LNCAP (cell line): ENCODE results near the gene EHMT1.
A peak's percentile ranks its signal among the peaks of the same experiment; 100 is the strongest.

ENCODE experiments used
- TF ChIP-seq, protein P1 (sequence below): fragments of 450-650 bp; IDR thresholded peaks from 2 replicates; pipeline ENCODE4 v1.5.1; 2017; ENCODE audit warnings: mild to moderate bottlenecking

EHMT1 gene

DNA sequence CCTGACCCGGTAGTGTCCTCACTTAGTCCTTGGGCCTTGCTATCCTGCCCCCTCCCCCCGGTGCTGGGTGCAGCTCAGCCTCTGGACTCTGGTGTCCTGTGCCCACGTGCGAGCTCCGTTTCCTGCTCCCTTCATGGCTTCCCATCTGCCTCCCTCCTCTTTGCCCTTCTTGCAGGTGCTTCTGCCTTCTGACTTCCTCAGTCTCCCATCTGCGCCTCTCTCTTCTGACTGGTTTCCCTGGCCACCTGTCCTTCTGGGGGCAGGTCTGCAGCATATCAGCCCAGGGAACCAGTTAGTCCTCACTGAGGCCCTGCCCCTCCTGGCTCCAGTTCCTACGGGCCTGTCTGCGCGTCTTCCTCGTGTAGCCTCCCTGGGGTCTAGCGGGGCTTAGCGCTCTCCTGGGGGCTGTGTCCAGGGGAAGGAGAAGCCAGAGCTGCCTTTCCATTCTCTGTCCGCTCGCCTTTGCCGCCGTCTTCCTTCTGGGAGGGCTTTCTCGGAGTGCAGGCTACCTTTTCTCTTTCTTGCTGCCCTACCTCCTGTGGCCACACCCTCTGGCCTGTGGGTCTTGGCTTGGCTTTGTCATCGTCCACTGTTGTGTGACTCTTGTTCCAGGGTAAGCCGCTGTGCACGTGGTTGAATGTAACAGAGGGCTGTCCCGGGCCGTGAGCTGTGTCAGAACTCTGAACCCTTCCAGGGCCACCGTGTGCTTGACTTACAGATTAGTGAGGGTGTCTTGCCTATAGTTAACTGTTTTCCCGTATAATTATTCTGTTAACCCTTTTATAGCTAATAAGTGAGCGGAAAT lies 51.8 kb downstream of the EHMT1 start:
- TF ChIP-seq, protein P1, sequence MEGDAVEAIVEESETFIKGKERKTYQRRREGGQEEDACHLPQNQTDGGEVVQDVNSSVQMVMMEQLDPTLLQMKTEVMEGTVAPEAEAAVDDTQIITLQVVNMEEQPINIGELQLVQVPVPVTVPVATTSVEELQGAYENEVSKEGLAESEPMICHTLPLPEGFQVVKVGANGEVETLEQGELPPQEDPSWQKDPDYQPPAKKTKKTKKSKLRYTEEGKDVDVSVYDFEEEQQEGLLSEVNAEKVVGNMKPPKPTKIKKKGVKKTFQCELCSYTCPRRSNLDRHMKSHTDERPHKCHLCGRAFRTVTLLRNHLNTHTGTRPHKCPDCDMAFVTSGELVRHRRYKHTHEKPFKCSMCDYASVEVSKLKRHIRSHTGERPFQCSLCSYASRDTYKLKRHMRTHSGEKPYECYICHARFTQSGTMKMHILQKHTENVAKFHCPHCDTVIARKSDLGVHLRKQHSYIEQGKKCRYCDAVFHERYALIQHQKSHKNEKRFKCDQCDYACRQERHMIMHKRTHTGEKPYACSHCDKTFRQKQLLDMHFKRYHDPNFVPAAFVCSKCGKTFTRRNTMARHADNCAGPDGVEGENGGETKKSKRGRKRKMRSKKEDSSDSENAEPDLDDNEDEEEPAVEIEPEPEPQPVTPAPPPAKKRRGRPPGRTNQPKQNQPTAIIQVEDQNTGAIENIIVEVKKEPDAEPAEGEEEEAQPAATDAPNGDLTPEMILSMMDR, result no peak

DNA sequence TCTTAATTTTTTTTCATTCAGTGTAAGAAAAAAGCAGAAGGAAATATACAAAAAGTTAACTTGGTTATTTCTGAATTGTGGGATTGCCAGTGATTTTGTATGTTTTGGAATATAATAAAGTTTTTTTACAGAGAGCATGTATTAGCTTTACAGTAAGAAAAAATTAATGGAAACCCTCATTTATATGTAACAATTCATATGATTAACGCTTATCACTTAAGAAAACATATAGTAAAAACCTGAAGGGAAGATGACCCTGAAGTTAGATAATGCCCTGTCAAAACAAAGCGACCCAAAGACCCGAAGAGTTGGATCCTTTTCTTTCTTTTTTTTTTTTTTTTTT lies 52.4 kb downstream of the EHMT1 start:
- TF ChIP-seq, protein P1, result no peak

DNA sequence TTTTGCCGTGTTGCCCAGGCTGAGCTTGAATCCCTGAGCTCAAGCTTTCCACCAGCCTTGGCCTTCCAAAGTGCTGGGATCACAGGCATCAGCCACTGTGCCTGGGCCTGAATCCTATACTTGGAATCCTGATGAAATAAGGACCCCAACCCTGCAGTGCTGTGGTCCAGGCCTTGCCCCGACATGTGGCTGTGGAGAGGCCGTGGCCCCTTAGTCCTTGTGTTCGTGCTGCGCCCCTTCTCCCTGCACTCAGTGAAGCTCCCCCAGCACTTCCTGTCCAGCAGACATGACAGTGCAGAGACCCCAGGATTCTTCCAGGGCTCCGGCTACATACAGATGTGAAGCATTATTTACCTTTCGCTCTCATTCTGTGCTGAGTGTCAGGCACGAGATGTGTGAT lies 52.9 kb downstream of the EHMT1 start:
- TF ChIP-seq, protein P1, result no peak

DNA sequence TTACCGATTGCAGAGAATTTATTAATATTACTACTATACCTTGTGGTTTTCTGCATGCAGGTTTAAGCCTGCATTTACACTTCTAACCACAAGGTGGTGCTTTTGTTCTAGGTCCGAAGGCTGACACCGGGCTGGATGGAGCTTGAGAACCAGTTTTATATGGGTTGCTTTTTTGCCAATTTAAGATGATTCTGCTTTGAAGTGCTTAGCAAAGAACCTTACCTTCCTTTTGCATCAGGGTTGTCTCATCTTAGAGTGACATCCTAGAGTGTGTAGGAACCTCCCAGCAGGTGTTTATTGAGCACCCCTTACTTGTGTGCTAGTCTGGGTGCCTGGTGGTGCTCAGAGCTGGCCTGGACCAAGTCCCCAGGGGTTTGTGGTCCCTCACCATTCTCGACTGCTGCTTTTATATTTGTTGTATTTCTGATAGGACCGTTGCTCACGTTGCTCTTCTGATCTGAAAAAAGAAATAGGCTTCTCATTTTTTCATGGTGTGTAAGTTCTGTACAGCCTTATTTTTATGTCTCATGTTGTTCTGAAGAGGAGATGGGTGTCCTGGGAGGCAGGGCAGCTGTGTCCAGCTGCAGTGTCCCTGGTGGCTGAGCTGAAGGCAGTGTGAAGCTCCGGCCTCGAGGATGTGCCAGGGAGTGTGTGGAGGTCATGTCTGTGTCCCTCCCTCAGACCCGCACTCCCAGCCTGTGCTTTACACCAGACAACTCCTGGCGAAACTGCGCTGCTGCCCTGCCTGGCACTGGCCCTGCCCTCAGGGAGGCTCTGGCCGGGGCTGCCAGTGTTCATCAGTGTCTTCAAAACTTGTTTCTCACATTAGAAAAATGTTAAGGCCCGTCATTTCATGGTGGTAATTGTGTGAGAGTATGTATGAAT lies 54.3 kb downstream of the EHMT1 start:
- TF ChIP-seq, protein P1, result peak; percentile 91

DNA sequence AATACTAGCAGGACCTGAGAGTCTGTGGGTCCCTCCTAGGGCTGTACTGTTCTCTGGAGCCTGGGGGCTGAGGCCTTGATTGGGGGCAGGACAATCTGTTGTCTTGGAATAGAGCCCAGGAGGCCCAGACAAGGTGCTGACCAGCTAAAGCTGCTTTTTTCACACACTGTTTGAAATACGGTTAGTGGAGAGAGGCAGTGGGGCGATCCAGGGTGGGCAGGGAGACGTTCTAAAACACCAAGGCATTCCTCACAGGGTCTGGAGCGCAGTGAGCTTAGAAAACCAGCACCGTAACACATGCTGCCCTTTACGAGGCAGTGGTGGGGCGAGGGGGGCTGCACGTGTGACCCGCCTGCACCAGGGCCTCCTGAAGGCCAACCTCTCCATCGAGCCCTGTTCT lies 55.1 kb downstream of the EHMT1 start:
- TF ChIP-seq, protein P1, result no peak

DNA sequence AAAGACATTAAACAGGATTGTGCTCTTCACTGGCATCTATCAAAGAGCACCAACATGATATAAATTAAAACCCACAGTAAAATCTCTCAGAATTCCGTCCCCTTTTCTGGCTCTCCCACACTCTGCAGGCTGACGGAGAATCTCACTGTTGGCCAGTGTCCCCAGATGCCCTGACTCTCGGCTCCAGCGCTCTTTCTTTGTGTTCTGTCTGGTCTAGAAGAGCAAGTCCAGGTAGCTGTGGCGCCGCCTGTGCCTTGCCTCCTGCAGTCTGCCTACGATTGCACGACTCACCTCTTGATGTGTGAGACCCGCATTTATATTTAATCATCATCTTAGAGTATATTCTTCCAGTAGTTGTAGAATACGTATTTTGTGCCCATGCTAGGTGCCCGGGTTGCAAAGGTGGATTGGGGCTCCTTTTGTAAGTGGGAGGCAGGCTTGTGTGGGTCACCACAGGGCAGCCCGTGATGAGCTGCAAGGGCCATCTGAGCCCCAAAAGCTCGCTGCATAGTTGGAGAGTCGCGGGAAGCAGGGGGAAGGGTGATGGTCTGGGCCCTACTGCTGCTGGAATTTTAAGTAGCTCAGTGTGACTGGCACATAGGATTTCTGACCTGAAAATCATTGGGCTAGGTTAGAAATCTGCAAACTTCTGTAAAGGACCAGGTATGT lies 55.6 kb downstream of the EHMT1 start:
- TF ChIP-seq, protein P1, result no peak

DNA sequence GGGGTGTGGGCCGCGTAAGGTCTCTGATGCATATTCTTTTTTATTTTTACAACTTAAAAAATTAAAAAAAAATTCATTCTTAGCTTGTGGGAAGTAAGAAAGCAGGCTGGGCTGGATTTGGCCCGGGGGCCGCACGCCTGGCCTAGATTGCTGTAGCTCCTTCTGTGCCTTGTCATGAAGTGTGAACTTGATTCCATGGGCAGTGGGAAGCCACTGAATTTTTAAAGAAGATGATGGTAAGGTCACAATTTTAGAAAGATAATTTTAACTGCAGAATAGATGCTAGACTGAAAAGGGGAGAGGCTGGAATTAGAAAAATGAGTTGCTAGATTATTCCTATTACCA lies 56.1 kb downstream of the EHMT1 start:
- TF ChIP-seq, protein P1, result no peak
